MCF 10A (cell line): ENCODE data around the gene ISG20L2. TPM values are rescaled to one million over a fixed set of nuclear protein-coding genes. Genes with fewer than 3 reads are reported as not detected.

ENCODE experiments used
- BruUV-seq: library from RNA; stranded (reverse); fragments of 400-500 nt; replicated peaks from 2 replicates; lab custom pipeline; 2021; lab: Mats Ljungman, UMichigan
- CTCF ChIA-PET: fragments of 300-600 bp; sonication (Branson Sonifier 250); formaldehyde crosslinking; extraction: SDS; loops from one replicate; lab custom pipeline; 2021; ENCODE audit warnings: antibody characterized with exemption, inconsistent platforms; lab: Yijun Ruan, JAX
- POLR2A ChIA-PET: fragments of 300-600, 350-650 bp; sonication (Branson Sonifier 250); formaldehyde crosslinking; extraction: SDS; loops from one replicate; lab custom pipeline; 2020; ENCODE audit warnings: antibody characterized with exemption, inconsistent platforms; lab: Yijun Ruan, JAX
- DNase-seq: peaks from one replicate; pipeline ENCODE4 v3.0.0-alpha.2; 2018; ENCODE audit not compliant: unreplicated experiment
- H3K27ac Mint-ChIP-seq: one replicate; pipeline ENCODE4 v1.8.0; 2022; ENCODE audit warnings: mild to moderate bottlenecking, low read depth, mixed read lengths; ENCODE audit not compliant: unreplicated experiment
- H3K27me3 Mint-ChIP-seq: one replicate; pipeline ENCODE4 v1.8.0; 2022; ENCODE audit warnings: mixed read lengths; ENCODE audit not compliant: insufficient read depth, unreplicated experiment
- H3K36me3 Mint-ChIP-seq: one replicate; pipeline ENCODE4 v1.8.0; 2022; ENCODE audit warnings: mild to moderate bottlenecking, moderate library complexity, mixed read lengths; ENCODE audit not compliant: insufficient read depth, unreplicated experiment
- H3K4me1 Mint-ChIP-seq: one replicate; pipeline ENCODE4 v1.8.0; 2022; ENCODE audit warnings: mixed read lengths; ENCODE audit not compliant: insufficient read depth, unreplicated experiment
- H3K4me3 Mint-ChIP-seq: one replicate; pipeline ENCODE4 v1.8.0; 2022; ENCODE audit warnings: mild to moderate bottlenecking, moderate library complexity, mixed read lengths; ENCODE audit not compliant: unreplicated experiment
- H3K9me3 Mint-ChIP-seq: one replicate; pipeline ENCODE4 v1.8.0; 2022; ENCODE audit warnings: mixed read lengths; ENCODE audit not compliant: unreplicated experiment
- CTCF ChIP-seq: fragments of 200-600 bp; IDR thresholded peaks from one replicate; pipeline ENCODE4 v1.8.0; 2022; ENCODE audit warnings: antibody characterized with exemption, mild to moderate bottlenecking; ENCODE audit not compliant: unreplicated experiment
- intact Hi-C: fragments of 100-400 bp; cut with micrococcal nuclease; formaldehyde crosslinking; loops from 2 replicates; pipeline ENCODE4 v1.14.1; 2022
- total RNA-seq: library from RNA; stranded (reverse); gene quantifications from 2 replicates; pipeline ENCODE4 v1.2.3, GENCODE V29; 2022

The ISG20L2 gene
- total RNA-seq, 1 experiment from 2014 or later = 57.5 TPM

DNA sequence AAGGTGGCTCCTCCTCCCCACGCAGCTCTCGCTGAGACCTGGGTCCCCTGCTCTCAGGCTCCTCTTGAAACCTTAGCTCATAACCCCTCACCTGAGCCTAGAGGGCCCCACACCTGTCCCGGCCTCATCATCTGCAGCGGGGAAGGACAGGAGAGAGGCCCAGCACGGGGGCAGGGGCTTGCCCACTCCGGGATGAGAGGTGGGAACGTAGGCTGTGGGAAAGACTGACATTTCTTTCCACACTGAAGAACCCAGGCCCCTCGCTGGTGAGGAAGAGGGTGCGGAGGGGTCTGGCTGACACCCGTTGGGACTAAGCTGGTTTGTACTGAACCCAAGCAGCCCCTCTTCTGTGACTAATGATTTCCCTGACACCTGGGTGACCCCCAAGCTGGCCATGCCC lies 37.4 kb downstream of the ISG20L2 start:
- Mint-ChIP-seq H3K4me1 (peaks cover 26% of the 10 kb centered on the region), H3K9me3 (no peaks in the 10 kb centered on the region), H3K27me3 (peaks cover 38% of the 10 kb centered on the region), H3K4me3 (no peak overlapping the region), H3K27ac (no peak overlapping the region), H3K36me3 (no peaks in the 10 kb centered on the region)
- BruUV-seq = no TSS peak
- TF ChIP-seq CTCF = no peak
- intact Hi-C loops = no loop called here
- no peak for DNase-seq
- CTCF ChIA-PET = interaction anchor here (0.5 to 47.2 kb wide), 16 partner anchors 13 to 306 kb away, joined by 3 to 2415 read pairs (median 17); partner anchors contain the start of genes CRABP2, INSRR, ISG20L2 and METTL25B
- POLR2A ChIA-PET = interaction anchor here (0.6 to 9.7 kb wide), 7 partner anchors 10 to 194 kb away, joined by 3 to 187 read pairs (median 7); partner anchors contain the start of genes CRABP2, ISG20L2 and METTL25B

DNA sequence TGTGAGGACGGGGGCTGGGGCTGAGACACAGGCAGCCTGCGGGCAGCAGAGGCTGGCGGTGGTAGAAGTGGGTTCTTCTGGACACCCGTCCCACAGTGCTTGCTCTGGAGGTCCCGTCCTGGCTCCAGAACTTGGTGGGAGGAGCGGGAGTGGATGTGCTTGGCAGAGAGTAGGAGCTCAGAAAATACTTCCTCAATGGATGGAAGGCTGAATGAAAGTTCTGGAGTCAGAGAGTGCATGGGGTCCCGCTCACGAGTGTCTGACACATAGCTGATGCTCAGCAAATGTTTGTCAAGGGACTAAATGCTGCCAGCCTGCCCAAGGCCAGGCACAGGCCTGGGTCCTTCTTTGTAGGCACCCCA lies 37.9 kb downstream of the ISG20L2 start:
- Mint-ChIP-seq H3K27ac (no peak overlapping the region), H3K27me3 (peaks cover 37% of the 10 kb centered on the region), H3K4me1 (peaks cover 26% of the 10 kb centered on the region), H3K9me3 (no peaks in the 10 kb centered on the region), H3K4me3 (no peak overlapping the region), H3K36me3 (no peaks in the 10 kb centered on the region)
- DNase-seq = no peak
- TF ChIP-seq CTCF = no peak
- BruUV-seq = no TSS peak
- intact Hi-C loops = no loop called here
- ChIA-PET POLR2A (interaction anchor here (0.8 to 9.7 kb wide), 10 partner anchors 12 to 78 kb away, joined by 3 to 187 read pairs (median 8); partner anchors contain the start of genes CRABP2, HDGF, ISG20L2 and METTL25B), CTCF (interaction anchor here (1.0 to 47.2 kb wide), 27 partner anchors 13 to 305 kb away, joined by 3 to 2415 read pairs (median 10); partner anchors contain the start of genes CRABP2, HDGF, INSRR and ISG20L2)

DNA sequence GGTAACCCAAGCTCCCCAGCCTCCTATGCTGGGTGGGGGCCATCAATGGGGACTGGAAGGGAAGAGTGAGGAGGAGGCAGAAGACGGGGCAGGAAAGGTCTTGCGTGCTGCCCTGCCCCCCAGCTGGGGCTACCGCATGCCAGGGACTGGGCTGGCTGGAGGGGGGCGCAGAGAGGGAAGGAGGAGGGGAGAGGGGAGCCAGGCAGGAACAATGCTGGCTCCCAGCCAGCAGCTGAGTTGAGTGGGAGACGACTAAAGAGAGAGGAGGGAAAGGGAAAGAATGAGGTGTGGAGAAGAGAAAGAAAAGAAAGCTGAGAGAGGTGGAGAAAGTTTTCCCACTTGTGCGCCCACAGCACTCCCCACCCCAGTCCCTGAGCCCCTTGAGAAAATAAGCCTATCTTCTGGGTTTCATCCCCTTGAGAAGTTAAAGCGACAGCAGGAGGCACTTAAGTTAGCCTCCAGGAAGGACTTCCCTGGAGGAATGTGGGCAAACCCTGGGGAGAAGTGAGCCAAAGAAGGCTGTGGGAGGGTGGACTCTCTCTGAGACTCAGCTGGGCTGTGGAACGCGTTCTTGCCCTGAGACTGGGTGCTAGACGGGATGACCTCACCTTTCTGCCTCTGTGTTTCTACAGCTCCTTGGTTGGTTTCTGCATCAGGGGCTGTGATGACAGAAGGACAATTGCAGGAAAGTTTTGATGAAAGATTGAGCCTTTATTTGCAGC lies 38.5 kb downstream of the ISG20L2 start:
- BruUV-seq = no TSS peak
- no peaks in the 10 kb centered on the region for H3K36me3 Mint-ChIP-seq
- peaks cover 26% of the 10 kb centered on the region for H3K4me1 Mint-ChIP-seq
- no peaks in the 10 kb centered on the region for H3K9me3 Mint-ChIP-seq
- ChIA-PET CTCF (interaction anchor here (0.6 to 47.2 kb wide), 57 partner anchors 12 to 305 kb away, joined by 3 to 2415 read pairs (median 5); partner anchors contain the start of genes CRABP2, HDGF, INSRR and ISG20L2), POLR2A (interaction anchor here (0.6 to 9.7 kb wide), 10 partner anchors 14 to 79 kb away, joined by 3 to 187 read pairs (median 8); partner anchors contain the start of genes CRABP2, HDGF, ISG20L2 and METTL25B)
- intact Hi-C loops = loop anchor here (1.0 kb wide), 4 partner anchors 15 to 200 kb away; partner anchors contain the start of genes CRABP2 and NTRK1
- no peak overlapping the region for H3K27ac Mint-ChIP-seq
- no peak overlapping the region for H3K4me3 Mint-ChIP-seq
- no peak for TF ChIP-seq CTCF
- H3K27me3 Mint-ChIP-seq = peaks cover 37% of the 10 kb centered on the region
- no peak for DNase-seq
